Vagina (tissue), 2 donors: Measurements from ENCODE around the gene SNX32.

ENCODE experiments used
- POLR2A ChIP-seq, 2 donors: fragments of 450-650 bp; IDR thresholded peaks; one replicate each; pipeline ENCODE4 v1.6.1; 2017; ENCODE audit warnings: antibody characterized with exemption in 2 of 2, mild to moderate bottlenecking in 2 of 2, moderate library complexity in 2 of 2
- TF ChIP-seq, protein P1 (sequence below), 3 experiments: fragments of 450-650 bp in 2 of 3; fragments of 200-600 bp in 1 of 3; sonication (generic) in 1 of 3; IDR thresholded peaks; one replicate each; pipeline ENCODE4 v1.5.1; 2017 to 2019; ENCODE audit warnings: antibody characterized with exemption in 3 of 3, mild to moderate bottlenecking in 2 of 3, moderate library complexity in 2 of 3

DNA sequence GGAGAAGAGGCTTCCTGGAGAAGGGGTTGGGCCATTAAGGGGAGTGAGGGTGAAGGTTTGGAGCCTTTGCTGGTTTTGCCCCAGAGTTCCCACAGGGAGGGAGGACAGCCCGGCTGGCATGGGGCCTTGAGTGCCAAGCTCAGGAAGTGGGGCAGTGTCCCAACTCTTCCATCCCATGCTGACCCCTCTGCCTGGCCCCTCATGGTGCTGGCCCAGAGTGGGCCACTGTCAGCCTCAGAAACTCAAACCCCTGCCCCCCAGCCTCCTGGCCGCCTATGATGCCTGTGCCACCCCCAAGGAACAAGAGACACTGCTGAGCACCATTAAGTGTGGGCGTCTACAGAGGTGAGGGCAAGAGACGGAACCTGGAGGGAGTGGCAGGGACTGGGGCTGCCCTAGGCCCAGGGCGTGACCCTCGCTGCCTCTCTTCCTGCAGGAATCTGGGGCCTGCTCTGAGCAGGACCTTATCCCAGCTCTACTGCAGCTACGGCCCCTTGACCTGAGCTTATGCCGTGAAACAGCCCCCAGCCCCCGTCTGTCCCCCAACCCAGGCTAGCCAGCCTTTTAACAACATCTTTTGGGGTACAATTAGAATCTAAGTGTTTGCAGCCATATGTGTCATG lies 31.9 kb downstream of the SNX32 start:
- TF ChIP-seq POLR2A (IDR thresholded peaks at IDR 0.05): no peak
- TF ChIP-seq, protein P1, sequence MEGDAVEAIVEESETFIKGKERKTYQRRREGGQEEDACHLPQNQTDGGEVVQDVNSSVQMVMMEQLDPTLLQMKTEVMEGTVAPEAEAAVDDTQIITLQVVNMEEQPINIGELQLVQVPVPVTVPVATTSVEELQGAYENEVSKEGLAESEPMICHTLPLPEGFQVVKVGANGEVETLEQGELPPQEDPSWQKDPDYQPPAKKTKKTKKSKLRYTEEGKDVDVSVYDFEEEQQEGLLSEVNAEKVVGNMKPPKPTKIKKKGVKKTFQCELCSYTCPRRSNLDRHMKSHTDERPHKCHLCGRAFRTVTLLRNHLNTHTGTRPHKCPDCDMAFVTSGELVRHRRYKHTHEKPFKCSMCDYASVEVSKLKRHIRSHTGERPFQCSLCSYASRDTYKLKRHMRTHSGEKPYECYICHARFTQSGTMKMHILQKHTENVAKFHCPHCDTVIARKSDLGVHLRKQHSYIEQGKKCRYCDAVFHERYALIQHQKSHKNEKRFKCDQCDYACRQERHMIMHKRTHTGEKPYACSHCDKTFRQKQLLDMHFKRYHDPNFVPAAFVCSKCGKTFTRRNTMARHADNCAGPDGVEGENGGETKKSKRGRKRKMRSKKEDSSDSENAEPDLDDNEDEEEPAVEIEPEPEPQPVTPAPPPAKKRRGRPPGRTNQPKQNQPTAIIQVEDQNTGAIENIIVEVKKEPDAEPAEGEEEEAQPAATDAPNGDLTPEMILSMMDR (IDR thresholded peaks at IDR 0.05): no peak
